ENCODE measurements around the gene ATRNL1. TPM values are rescaled to one million over a fixed set of nuclear protein-coding genes. Genes with fewer than 3 reads are reported as not detected.

Gene ATRNL1
- total RNA-seq, 1 donor from 2014 or later: 66.0 TPM

GRCh38 chr10:115861864-115862263, 768.7 kb downstream of the ATRNL1 start:
- Mint-ChIP-seq H3K9me3 (ENCODE audit: low read depth) (peaks cover 4% of the 10 kb centered on the region), H3K4me1 (ENCODE audit: low read depth) (peaks cover 3% of the 10 kb centered on the region), H3K27me3 (ENCODE audit: low read depth) (no peaks in the 10 kb centered on the region), H3K4me3 (ENCODE audit: unreplicated experiment) (no peak overlapping the region), H3K27ac (ENCODE audit: unreplicated experiment) (no peak overlapping the region), H3K36me3 (ENCODE audit: low read depth) (peaks cover 4% of the 10 kb centered on the region)
- TF ChIP-seq CTCF (IDR thresholded peaks at IDR 0.05): no peak
- no peak for DNase-seq (ENCODE audit: low spot score)

DNA sequence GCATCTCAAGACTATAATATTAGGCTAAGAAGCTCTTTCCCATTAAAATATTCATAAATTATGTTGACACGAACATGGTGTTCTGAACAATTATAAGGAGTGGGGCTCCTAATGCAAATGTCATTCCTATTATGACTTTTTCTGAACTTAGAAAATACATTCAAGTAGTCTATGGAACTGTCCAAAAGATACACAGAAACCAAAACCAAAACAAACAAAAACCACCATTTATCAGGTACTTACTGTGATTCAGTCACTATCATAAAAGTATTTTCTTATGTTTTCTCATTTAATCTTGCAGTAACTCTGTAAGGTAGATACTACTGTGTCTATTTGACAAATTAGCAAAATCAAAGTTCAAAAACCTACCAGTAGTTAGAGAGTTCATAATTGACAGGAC, 773.0 kb downstream of the ATRNL1 start:
- no peak for DNase-seq (ENCODE audit: low spot score)
- Mint-ChIP-seq H3K27me3 (ENCODE audit: low read depth) (no peaks in the 10 kb centered on the region), H3K4me1 (ENCODE audit: low read depth) (peaks cover 3% of the 10 kb centered on the region), H3K9me3 (ENCODE audit: low read depth) (no peaks in the 10 kb centered on the region), H3K4me3 (ENCODE audit: unreplicated experiment) (no peak overlapping the region), H3K27ac (ENCODE audit: unreplicated experiment) (no peak overlapping the region), H3K36me3 (ENCODE audit: low read depth) (no peaks in the 10 kb centered on the region)
- no peak for TF ChIP-seq CTCF (IDR thresholded peaks at IDR 0.05)

- TF ChIP-seq CTCF (IDR thresholded peaks at IDR 0.05): no peak
Measured at GRCh38 chr10:115866691-115867090, 773.5 kb downstream of the ATRNL1 start.

GRCh38 chr10:115867305-115867704, 774.1 kb downstream of the ATRNL1 start:
- Mint-ChIP-seq H3K36me3 (ENCODE audit: low read depth) (no peaks in the 10 kb centered on the region), H3K9me3 (ENCODE audit: low read depth) (no peaks in the 10 kb centered on the region), H3K4me1 (ENCODE audit: low read depth) (no peaks in the 10 kb centered on the region), H3K27ac (ENCODE audit: unreplicated experiment) (no peak overlapping the region), H3K4me3 (ENCODE audit: unreplicated experiment) (no peak overlapping the region), H3K27me3 (ENCODE audit: low read depth) (no peaks in the 10 kb centered on the region)
- no peak for DNase-seq (ENCODE audit: low spot score)
- no peak for TF ChIP-seq CTCF (IDR thresholded peaks at IDR 0.05)

More at GRCh38 chr10:115866691-115867090, 773.5 kb downstream of the ATRNL1 start:
- Mint-ChIP-seq H3K27me3 (ENCODE audit: low read depth) (no peaks in the 10 kb centered on the region), H3K36me3 (ENCODE audit: low read depth) (no peaks in the 10 kb centered on the region), H3K4me1 (ENCODE audit: low read depth) (peaks cover 3% of the 10 kb centered on the region), H3K4me3 (ENCODE audit: unreplicated experiment) (no peak overlapping the region), H3K9me3 (ENCODE audit: low read depth) (no peaks in the 10 kb centered on the region), H3K27ac (ENCODE audit: unreplicated experiment) (no peak overlapping the region)
- no peak for DNase-seq (ENCODE audit: low spot score)

DNA sequence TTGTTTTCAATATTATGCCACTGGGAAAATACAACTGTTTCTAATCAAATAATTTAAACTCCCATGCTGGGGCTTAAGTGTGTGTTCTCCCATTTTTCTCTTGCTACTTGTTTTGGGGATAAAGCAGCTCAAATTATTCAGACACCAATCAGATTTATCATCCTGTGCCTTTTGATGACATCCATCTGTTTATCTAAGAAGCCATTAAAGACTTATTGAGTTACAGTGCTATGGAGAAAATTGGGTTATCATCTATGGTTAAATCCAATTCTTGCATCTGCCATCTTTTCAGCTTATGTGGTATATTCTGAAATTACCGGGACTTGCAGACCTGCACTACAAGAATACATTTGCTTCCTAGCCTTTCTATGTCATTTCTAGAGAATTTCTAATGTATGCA, 778.7 kb downstream of the ATRNL1 start:
- Mint-ChIP-seq H3K36me3 (ENCODE audit: low read depth) (peaks cover 1% of the 10 kb centered on the region), H3K4me3 (ENCODE audit: unreplicated experiment) (no peak overlapping the region)

More for the DNA sequence above, 778.7 kb downstream of the ATRNL1 start:
- DNase-seq (ENCODE audit: low spot score): no peak
- Mint-ChIP-seq H3K27ac (ENCODE audit: unreplicated experiment) (no peak overlapping the region), H3K4me1 (ENCODE audit: low read depth) (no peaks in the 10 kb centered on the region), H3K27me3 (ENCODE audit: low read depth) (no peaks in the 10 kb centered on the region), H3K9me3 (ENCODE audit: low read depth) (no peaks in the 10 kb centered on the region)
- TF ChIP-seq CTCF (IDR thresholded peaks at IDR 0.05): no peak
